ENCODE measurements around the gene PCBP2.

PCBP2 gene

GRCh38 chr12:53462935-53463334 lies 11.0 kb downstream of the PCBP2 start:
- no peak for TF ChIP-seq EGR1 (IDR thresholded peaks at IDR 0.05)
- TF ChIP-seq TEAD4 (IDR thresholded peaks at IDR 0.05): no peak

- TF ChIP-seq REST (IDR thresholded peaks at IDR 0.05; ENCODE audit: low read depth) (no peak), CREB1 (IDR thresholded peaks at IDR 0.05; ENCODE audit: low read depth) (no peak), TEAD4 (IDR thresholded peaks at IDR 0.05) (no peak), YY1 (IDR thresholded peaks at IDR 0.05; ENCODE audit: low read depth) (no peak), TAF1 (IDR thresholded peaks at IDR 0.05; ENCODE audit: low read depth) (no peak), NFIC (IDR thresholded peaks at IDR 0.05) (no peak), TCF12 (IDR thresholded peaks at IDR 0.05; ENCODE audit: low read depth) (no peak), RAD21 (IDR thresholded peaks at IDR 0.05; ENCODE audit: low read depth) (no peak), CEBPB (IDR thresholded peaks at IDR 0.05) (no peak), MAX (IDR thresholded peaks at IDR 0.05) (no peak), ZBTB7A (IDR thresholded peaks at IDR 0.05; ENCODE audit: low read depth) (no peak), EGR1 (IDR thresholded peaks at IDR 0.05) (no peak)
Observed at GRCh38 chr12:53463802-53464560, 12.1 kb downstream of the PCBP2 start.

GRCh38 chr12:53464685-53465418 lies 12.9 kb downstream of the PCBP2 start:
- no peak for TF ChIP-seq FOXM1 (IDR thresholded peaks at IDR 0.05; ENCODE audit: borderline replicate concordance, low read depth)
- no peak for TF ChIP-seq ZBTB7A (IDR thresholded peaks at IDR 0.05; ENCODE audit: low read depth)
- no peak for TF ChIP-seq RAD21 (IDR thresholded peaks at IDR 0.05; ENCODE audit: low read depth)
- no peak for TF ChIP-seq MAX (IDR thresholded peaks at IDR 0.05)
- TF ChIP-seq CREB1 (IDR thresholded peaks at IDR 0.05; ENCODE audit: low read depth): no peak
- no peak for TF ChIP-seq TAF1 (IDR thresholded peaks at IDR 0.05; ENCODE audit: low read depth)
- TF ChIP-seq USF1 (IDR thresholded peaks at IDR 0.05): no peak
- no peak for TF ChIP-seq NFIC (IDR thresholded peaks at IDR 0.05)
- TF ChIP-seq CEBPB (IDR thresholded peaks at IDR 0.05): no peak
- TF ChIP-seq YY1 (IDR thresholded peaks at IDR 0.05; ENCODE audit: low read depth): no peak
- no peak for TF ChIP-seq REST (IDR thresholded peaks at IDR 0.05; ENCODE audit: low read depth)
- TF ChIP-seq TEAD4 (IDR thresholded peaks at IDR 0.05): no peak
- TF ChIP-seq EGR1 (IDR thresholded peaks at IDR 0.05): no peak
- no peak for TF ChIP-seq EP300 (IDR thresholded peaks at IDR 0.05; ENCODE audit: borderline replicate concordance)
- TF ChIP-seq TCF12 (IDR thresholded peaks at IDR 0.05; ENCODE audit: low read depth): no peak

- no peak for TF ChIP-seq NFIC (IDR thresholded peaks at IDR 0.05)
- TF ChIP-seq USF1 (IDR thresholded peaks at IDR 0.05): no peak
- no peak for TF ChIP-seq YY1 (IDR thresholded peaks at IDR 0.05; ENCODE audit: low read depth)
- TF ChIP-seq REST (IDR thresholded peaks at IDR 0.05; ENCODE audit: low read depth): no peak
- no peak for TF ChIP-seq ZBTB7A (IDR thresholded peaks at IDR 0.05; ENCODE audit: low read depth)
- no peak for TF ChIP-seq TAF1 (IDR thresholded peaks at IDR 0.05; ENCODE audit: low read depth)
- no peak for TF ChIP-seq MAX (IDR thresholded peaks at IDR 0.05)
- TF ChIP-seq CREB1 (IDR thresholded peaks at IDR 0.05; ENCODE audit: low read depth): no peak
- no peak for TF ChIP-seq CEBPB (IDR thresholded peaks at IDR 0.05)
- no peak for TF ChIP-seq EGR1 (IDR thresholded peaks at IDR 0.05)
- TF ChIP-seq TCF12 (IDR thresholded peaks at IDR 0.05; ENCODE audit: low read depth): no peak
- TF ChIP-seq EP300 (IDR thresholded peaks at IDR 0.05; ENCODE audit: borderline replicate concordance): no peak
- TF ChIP-seq RAD21 (IDR thresholded peaks at IDR 0.05; ENCODE audit: low read depth): no peak
Observed at GRCh38 chr12:53465679-53466078, 13.8 kb downstream of the PCBP2 start.
